Measurements from ENCODE around the gene KRT15. TPM values are rescaled to one million over a fixed set of nuclear protein-coding genes. Genes with fewer than 3 reads are reported as not detected.

The KRT15 gene
- total RNA-seq, 1 donor from 2014 or later, result 0.32 TPM

- DNase-seq, result peak; percentile 61
- intact Hi-C loops (cut with micrococcal nuclease), result no loop called here
- ATAC-seq, result peak; percentile 99
Measured at GRCh38 chr17:41464682-41465081, 54.0 kb downstream of the KRT15 start.

- intact Hi-C loops (cut with micrococcal nuclease), result no loop called here
- DNase-seq (no peak), ATAC-seq (no peak)
Measured at GRCh38 chr17:41464173-41464572, 54.5 kb downstream of the KRT15 start.

- no peak for DNase-seq
- ATAC-seq, result no peak
- intact Hi-C loops (cut with micrococcal nuclease), result no loop called here
Measured at GRCh38 chr17:41463746-41464145, 54.9 kb downstream of the KRT15 start.

Small RNAs within 50 kb of the gene (microRNA-seq; reads per million reads assigned to microRNA genes)
- gene MIR6510 (ENCODE audit: borderline number of aligned reads), result not detected

Other genes starting within 250 kb of the KRT15 start
- not detected for gene KRTAP9-7, start 243.2 kb downstream of the KRT15 start, total RNA-seq
- not detected for gene KRTAP29-1, start 216.0 kb downstream of the KRT15 start, total RNA-seq
- gene KRTAP16-1, start 209.6 kb downstream of the KRT15 start, total RNA-seq, result not detected
- not detected for gene KRTAP17-1, start 203.2 kb downstream of the KRT15 start, total RNA-seq
- gene KRT33A, start 168.1 kb downstream of the KRT15 start, total RNA-seq, result not detected
- not detected for gene KRT33B, start 149.1 kb downstream of the KRT15 start, total RNA-seq
- gene KRT34, start 136.6 kb downstream of the KRT15 start, total RNA-seq, result not detected
- not detected for gene KRT31, start 121.3 kb downstream of the KRT15 start, total RNA-seq
- not detected for gene KRT37, start 94.3 kb downstream of the KRT15 start, total RNA-seq
- not detected for gene KRT38, start 77.9 kb downstream of the KRT15 start, total RNA-seq
- not detected for gene KRT32, start 51.5 kb downstream of the KRT15 start, total RNA-seq
- not detected for gene KRT35, start 37.7 kb downstream of the KRT15 start, total RNA-seq
- gene KRT36, start 29.0 kb downstream of the KRT15 start, total RNA-seq, result not detected
- not detected for gene KRT13, start 13.3 kb downstream of the KRT15 start, total RNA-seq
- gene KRT19, start 9.4 kb upstream of the KRT15 start, total RNA-seq, result 6.8 TPM
- gene KRT9, start 53.2 kb upstream of the KRT15 start, total RNA-seq, result not detected
- not detected for gene KRT14, start 68.0 kb upstream of the KRT15 start, total RNA-seq
- not detected for gene KRT16, start 93.9 kb upstream of the KRT15 start, total RNA-seq
- not detected for gene KRT17, start 105.7 kb upstream of the KRT15 start, total RNA-seq
- gene EIF1, start 170.0 kb upstream of the KRT15 start, total RNA-seq, result 1,209 TPM
- gene GAST, start 193.4 kb upstream of the KRT15 start, total RNA-seq, result not detected
- gene HAP1, start 215.8 kb upstream of the KRT15 start, total RNA-seq, result not detected